Right ventricle myocardium inferior (tissue), 1 donor: ENCODE results near the gene NOL4L. TPM values are rescaled to one million over a fixed set of nuclear protein-coding genes. Genes with fewer than 3 reads are reported as not detected.

ENCODE experiments used
- ATAC-seq: fragments of 200-7000 bp; cut with Tn5 transposase; one replicate; pipeline ENCODE4 v1.9.1; 2020; ENCODE audit warnings: mild to moderate bottlenecking, moderate library complexity
- DNase-seq: peaks from one replicate; pipeline ENCODE4 v3.0.0; 2021; ENCODE audit errors: missing footprints
- intact Hi-C: fragments of 100-400 bp; cut with DNase I; formaldehyde crosslinking; loops from one replicate; pipeline ENCODE4 v1.11.0; 2022
- total RNA-seq: library from RNA; stranded (reverse); fragmentation: NEBNext Ultra II Directional; extraction: Animal tissue kit (Norgen Biotek cat#: 25700); gene quantifications from one replicate; pipeline ENCODE4 v1.2.1, GENCODE V29; 2021
- donor health status: DM: no; HTN: yes; CAD: no; lungs with severe emphysema.

Gene NOL4L
- total RNA-seq, 1 donor from 2014 or later = 4.3 TPM

- intact Hi-C loops = no loop called here
- DNase-seq (no peak), ATAC-seq (no peak)
Measured at GRCh38 chr20:32614772-32615171, 29.6 kb upstream of the NOL4L start.

GRCh38 chr20:32614303-32614702 is 29.2 kb upstream of the NOL4L start:
- intact Hi-C loops = no loop called here
- ATAC-seq (no peak), DNase-seq (no peak)

- ATAC-seq = no peak
- intact Hi-C loops = no loop called here
- DNase-seq = no peak
Measured at GRCh38 chr20:32613192-32614053, 28.3 kb upstream of the NOL4L start.

GRCh38 chr20:32612351-32613191 is 27.4 kb upstream of the NOL4L start:
- ATAC-seq (no peak), DNase-seq (no peak)
- intact Hi-C loops = no loop called here

GRCh38 chr20:32611868-32612267 is 26.7 kb upstream of the NOL4L start:
- DNase-seq = no peak
- no peak for ATAC-seq
- intact Hi-C loops = no loop called here

GRCh38 chr20:32611286-32611685 is 26.2 kb upstream of the NOL4L start:
- DNase-seq = no peak
- ATAC-seq = no peak
- intact Hi-C loops = no loop called here

GRCh38 chr20:32610472-32611218 is 25.5 kb upstream of the NOL4L start:
- intact Hi-C loops = no loop called here
- ATAC-seq (no peak), DNase-seq (no peak)

- intact Hi-C loops = no loop called here
- ATAC-seq = no peak
- DNase-seq = no peak
Measured at GRCh38 chr20:32609993-32610392, 24.9 kb upstream of the NOL4L start.

- ATAC-seq (no peak), DNase-seq (no peak)
Measured at GRCh38 chr20:32609111-32609773, 24.1 kb upstream of the NOL4L start.

GRCh38 chr20:32608664-32609015 is 23.5 kb upstream of the NOL4L start:
- ATAC-seq = no peak
- intact Hi-C loops = no loop called here
- DNase-seq = no peak

More at GRCh38 chr20:32609111-32609773, 24.1 kb upstream of the NOL4L start:
- intact Hi-C loops = no loop called here

- peak; percentile 35 for ATAC-seq
- no peak for DNase-seq
- intact Hi-C loops = no loop called here
Measured at GRCh38 chr20:32607727-32608663, 22.9 kb upstream of the NOL4L start.

- intact Hi-C loops = no loop called here
- no peak for ATAC-seq
- no peak for DNase-seq
Measured at GRCh38 chr20:32607324-32607723, 22.2 kb upstream of the NOL4L start.

GRCh38 chr20:32606790-32607189 is 21.7 kb upstream of the NOL4L start:
- intact Hi-C loops = no loop called here
- DNase-seq (no peak), ATAC-seq (no peak)

- ATAC-seq = no peak
- intact Hi-C loops = no loop called here
- DNase-seq = no peak
Measured at GRCh38 chr20:32606107-32606506, 21.0 kb upstream of the NOL4L start.

GRCh38 chr20:32605167-32605656 is 20.1 kb upstream of the NOL4L start:
- ATAC-seq = no peak
- intact Hi-C loops = no loop called here
- DNase-seq = no peak

GRCh38 chr20:32603046-32603726 is 18.1 kb upstream of the NOL4L start:
- intact Hi-C loops = no loop called here
- ATAC-seq = peak; percentile 30
- DNase-seq = no peak

- DNase-seq = no peak
- intact Hi-C loops = no loop called here
- no peak for ATAC-seq
Measured at GRCh38 chr20:32602273-32602672, 17.1 kb upstream of the NOL4L start.
